ENCODE results near the gene BPIFB2. TPM values are rescaled to one million over a fixed set of nuclear protein-coding genes. Genes with fewer than 3 reads are reported as not detected.

BPIFB2 gene
- total RNA-seq, 4 donors from 2014 or later: not detected

GRCh38 chr20:33024243-33024560 is 16.7 kb downstream of the BPIFB2 start:
- no peak overlapping the region for H3K4me3 ChIP-seq
- TF ChIP-seq POLR2A (IDR thresholded peaks at IDR 0.05) (no peak), CTCF (IDR thresholded peaks at IDR 0.05) (no peak)
- H3K4me1 ChIP-seq: no peaks in the 10 kb centered on the region
- no peaks in the 10 kb centered on the region for H3K27me3 ChIP-seq
- no peaks in the 10 kb centered on the region for H3K9me3 ChIP-seq
- no peak for DNase-seq
- H3K36me3 ChIP-seq: no peaks in the 10 kb centered on the region
- no peak overlapping the region for H3K27ac ChIP-seq

GRCh38 chr20:33024609-33025317 is 17.3 kb downstream of the BPIFB2 start:
- no peaks in the 10 kb centered on the region for H3K36me3 ChIP-seq
- DNase-seq: no peak
- no peaks in the 10 kb centered on the region for H3K4me1 ChIP-seq
- H3K9me3 ChIP-seq: no peaks in the 10 kb centered on the region
- no peaks in the 10 kb centered on the region for H3K27me3 ChIP-seq
- no peak overlapping the region for H3K4me3 ChIP-seq
- H3K27ac ChIP-seq: no peak overlapping the region
- no peak for TF ChIP-seq CTCF (IDR thresholded peaks at IDR 0.05)
- TF ChIP-seq POLR2A (IDR thresholded peaks at IDR 0.05): no peak

GRCh38 chr20:33025318-33025876 is 17.9 kb downstream of the BPIFB2 start:
- H3K4me1 ChIP-seq: no peaks in the 10 kb centered on the region
- TF ChIP-seq CTCF (IDR thresholded peaks at IDR 0.05) (no peak), POLR2A (IDR thresholded peaks at IDR 0.05) (no peak)

GRCh38 chr20:33026072-33026778 is 18.7 kb downstream of the BPIFB2 start:
- Histone ChIP-seq H3K4me3 (no peak overlapping the region), H3K27me3 (no peaks in the 10 kb centered on the region), H3K4me1 (no peaks in the 10 kb centered on the region), H3K27ac (no peak overlapping the region), H3K36me3 (no peaks in the 10 kb centered on the region), H3K9me3 (no peaks in the 10 kb centered on the region)
- TF ChIP-seq CTCF (IDR thresholded peaks at IDR 0.05) (no peak), POLR2A (IDR thresholded peaks at IDR 0.05) (no peak)
- no peak for DNase-seq

More at GRCh38 chr20:33025318-33025876, 17.9 kb downstream of the BPIFB2 start:
- H3K4me3 ChIP-seq: no peak overlapping the region
- no peaks in the 10 kb centered on the region for H3K27me3 ChIP-seq
- no peak for DNase-seq
- H3K9me3 ChIP-seq: no peaks in the 10 kb centered on the region
- H3K27ac ChIP-seq: no peak overlapping the region
- no peaks in the 10 kb centered on the region for H3K36me3 ChIP-seq

- no peaks in the 10 kb centered on the region for H3K9me3 ChIP-seq
- no peaks in the 10 kb centered on the region for H3K36me3 ChIP-seq
- no peaks in the 10 kb centered on the region for H3K4me1 ChIP-seq
- TF ChIP-seq CTCF (IDR thresholded peaks at IDR 0.05) (no peak), POLR2A (IDR thresholded peaks at IDR 0.05) (no peak)
- H3K4me3 ChIP-seq: no peak overlapping the region
- no peaks in the 10 kb centered on the region for H3K27me3 ChIP-seq
- no peak overlapping the region for H3K27ac ChIP-seq
- no peak for DNase-seq
Measured at GRCh38 chr20:33026779-33027759, 19.6 kb downstream of the BPIFB2 start.
